GM10266 (cell line): ENCODE results near the gene ZNF302.
A peak's percentile ranks its signal among the peaks of the same experiment; 100 is the strongest.
"Not testable (repeated sequence)": the region's sequence is repeated elsewhere in the genome, so short reads cannot be mapped to it uniquely, and the experiment has no call there.

ENCODE experiments used
- DNase-seq: peaks from one replicate; pipeline ENCODE4 v3.0.0; 2012; ENCODE audit errors: extremely low spot score
- TF ChIP-seq, protein P1 (sequence below): IDR thresholded peaks from 2 replicates; pipeline ENCODE4 v1.5.1; 2012; ENCODE audit warnings: mild to moderate bottlenecking, low read depth; ENCODE audit not compliant: control insufficient read depth, insufficient read depth; ENCODE audit errors: missing control alignments

Gene ZNF302

DNA sequence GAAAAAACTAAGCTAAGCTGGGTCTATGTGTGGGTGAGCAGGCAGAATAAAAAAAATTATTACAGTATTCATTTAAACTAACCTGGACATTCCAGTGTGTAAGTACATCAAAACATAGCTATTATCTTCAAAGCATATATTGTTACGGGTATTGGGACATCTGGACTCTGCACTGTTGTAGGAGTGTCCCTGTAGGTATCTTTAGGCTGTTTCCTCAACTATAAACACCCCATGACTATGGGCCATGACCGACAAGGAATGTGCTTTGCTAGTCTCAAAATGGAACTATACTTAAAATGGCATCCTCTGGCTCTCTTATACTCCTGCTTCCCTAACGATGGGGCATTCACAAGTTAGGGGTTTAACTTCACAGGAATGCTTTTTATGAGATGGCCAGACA is 3.9 kb upstream of the ZNF302 start:
- TF ChIP-seq, protein P1, sequence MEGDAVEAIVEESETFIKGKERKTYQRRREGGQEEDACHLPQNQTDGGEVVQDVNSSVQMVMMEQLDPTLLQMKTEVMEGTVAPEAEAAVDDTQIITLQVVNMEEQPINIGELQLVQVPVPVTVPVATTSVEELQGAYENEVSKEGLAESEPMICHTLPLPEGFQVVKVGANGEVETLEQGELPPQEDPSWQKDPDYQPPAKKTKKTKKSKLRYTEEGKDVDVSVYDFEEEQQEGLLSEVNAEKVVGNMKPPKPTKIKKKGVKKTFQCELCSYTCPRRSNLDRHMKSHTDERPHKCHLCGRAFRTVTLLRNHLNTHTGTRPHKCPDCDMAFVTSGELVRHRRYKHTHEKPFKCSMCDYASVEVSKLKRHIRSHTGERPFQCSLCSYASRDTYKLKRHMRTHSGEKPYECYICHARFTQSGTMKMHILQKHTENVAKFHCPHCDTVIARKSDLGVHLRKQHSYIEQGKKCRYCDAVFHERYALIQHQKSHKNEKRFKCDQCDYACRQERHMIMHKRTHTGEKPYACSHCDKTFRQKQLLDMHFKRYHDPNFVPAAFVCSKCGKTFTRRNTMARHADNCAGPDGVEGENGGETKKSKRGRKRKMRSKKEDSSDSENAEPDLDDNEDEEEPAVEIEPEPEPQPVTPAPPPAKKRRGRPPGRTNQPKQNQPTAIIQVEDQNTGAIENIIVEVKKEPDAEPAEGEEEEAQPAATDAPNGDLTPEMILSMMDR = no peak

DNA sequence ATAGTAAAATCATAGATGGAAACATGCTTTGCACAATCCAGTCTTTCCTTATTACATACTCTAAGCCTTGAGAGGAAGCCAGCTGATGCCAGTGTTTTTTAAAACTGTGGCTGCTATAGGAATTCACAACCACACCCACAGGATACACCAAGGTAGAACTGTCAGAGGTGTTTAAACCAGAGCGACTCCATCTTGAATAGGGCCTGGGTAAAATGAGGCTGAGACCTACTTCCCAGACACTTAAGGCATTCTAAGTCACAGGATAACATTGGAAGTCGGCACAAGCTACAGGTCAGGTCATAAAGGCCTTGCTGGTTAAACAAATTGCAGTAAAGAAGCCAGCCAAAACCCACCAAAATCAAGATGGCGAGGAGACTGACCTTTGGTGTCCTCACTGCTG is 2.2 kb upstream of the ZNF302 start:
- no peak for DNase-seq
- TF ChIP-seq, protein P1 = no peak

More for the DNA sequence above, 3.9 kb upstream of the ZNF302 start:
- DNase-seq = no peak

DNA sequence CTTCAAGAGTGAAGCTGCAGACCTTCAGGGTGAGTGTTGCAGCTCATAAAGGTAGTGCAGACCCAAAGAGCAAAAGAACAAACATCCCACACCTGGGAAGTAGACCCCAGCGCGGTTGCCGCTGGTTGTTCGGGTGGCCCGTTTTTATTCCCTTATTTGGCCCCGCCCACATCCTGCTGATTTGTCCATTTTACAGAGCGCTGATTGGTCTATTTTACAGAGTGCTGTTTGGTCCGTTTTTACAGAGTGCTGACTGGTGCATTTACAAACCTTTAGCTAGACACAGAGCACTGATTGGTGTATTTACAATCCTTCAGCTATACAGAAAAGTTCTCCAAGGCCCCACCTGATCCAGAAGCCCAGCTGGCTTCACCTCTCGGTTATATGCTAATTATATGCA is 1.6 kb upstream of the ZNF302 start:
- no peak for DNase-seq
- TF ChIP-seq, protein P1 = no peak

DNA sequence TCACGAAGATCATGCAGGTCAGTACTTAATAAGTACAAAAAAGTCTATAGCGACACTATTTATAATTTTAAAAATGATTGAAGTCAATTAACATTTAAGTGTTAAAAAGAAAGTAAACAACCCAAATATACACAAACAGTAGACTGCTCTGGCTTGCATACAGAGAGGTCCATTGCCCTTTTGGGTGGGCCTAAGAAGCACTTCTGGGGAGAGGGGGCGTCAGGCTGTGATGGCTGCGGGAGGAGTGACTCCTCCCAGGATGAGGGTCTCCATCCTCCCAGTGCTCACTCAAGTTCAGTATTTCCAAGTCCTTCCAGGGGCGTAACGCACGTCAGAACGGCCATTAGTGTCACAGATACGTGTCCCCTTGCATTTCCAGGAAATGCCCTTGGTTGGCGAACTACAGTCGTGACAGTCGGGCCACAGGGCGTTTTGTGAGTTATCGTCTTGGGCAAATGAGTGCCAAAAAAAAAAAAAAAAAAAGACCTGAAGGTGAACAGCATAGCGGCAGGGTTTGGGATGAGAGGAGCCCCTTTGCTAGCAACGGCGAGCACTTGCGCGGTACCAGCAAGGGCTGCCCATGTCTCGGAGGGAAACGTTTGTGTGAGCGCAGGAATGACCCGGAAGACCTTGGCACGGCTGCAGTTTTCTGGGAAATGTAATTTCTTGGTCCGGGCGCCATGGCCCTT is 637 bp upstream of the ZNF302 start, which contains the start of gene SCGB2B2:
TSS of gene SCGB2B2 (minus strand) at position 463 of the 689 bp plus-strand sequence. CDS start 82,596 bp downstream, outside the sequence.
- TF ChIP-seq, protein P1 = peak; percentile 3

DNA sequence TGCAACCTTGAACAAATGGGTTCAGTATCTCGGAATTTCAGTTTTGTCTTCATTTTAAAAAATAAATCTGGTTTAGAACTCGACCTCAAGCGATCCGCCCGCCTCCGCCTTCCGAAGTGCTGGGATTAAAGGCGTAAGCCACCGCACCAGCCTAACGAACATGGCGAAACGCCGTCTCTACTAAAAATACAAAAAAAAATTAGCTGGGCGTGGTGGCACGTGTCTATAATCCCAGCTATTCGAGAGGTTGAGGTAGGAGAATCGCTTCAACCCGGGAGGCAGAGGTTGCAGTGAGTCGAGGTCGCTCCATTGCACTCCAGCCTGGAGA is 571 bp downstream of the ZNF302 start:
- no peak for DNase-seq
- TF ChIP-seq, protein P1 = no peak

More for the DNA sequence above, 637 bp upstream of the ZNF302 start, which contains the start of gene SCGB2B2:
- DNase-seq = peak; percentile 51

DNA sequence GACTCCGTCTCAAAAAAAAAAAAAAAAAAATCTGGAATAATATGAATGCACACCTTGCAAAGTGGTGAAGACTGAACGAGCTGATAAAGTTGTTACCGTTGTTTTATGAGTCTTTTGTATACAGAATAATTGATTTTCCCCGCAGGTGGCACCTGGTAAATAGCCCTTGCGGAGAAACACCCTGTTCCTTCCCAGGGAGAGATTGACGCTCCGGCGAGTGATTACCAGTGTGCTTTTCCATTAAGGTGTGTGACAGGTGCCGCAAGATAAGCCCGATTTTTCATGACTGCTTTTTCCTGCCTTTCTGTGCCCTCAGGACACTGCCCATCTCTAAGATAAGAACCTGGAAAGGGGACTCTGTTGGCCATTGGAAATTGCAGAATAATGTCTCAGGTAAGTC is 943 bp downstream of the ZNF302 start:
- DNase-seq = no peak
- TF ChIP-seq, protein P1 = no peak

DNA sequence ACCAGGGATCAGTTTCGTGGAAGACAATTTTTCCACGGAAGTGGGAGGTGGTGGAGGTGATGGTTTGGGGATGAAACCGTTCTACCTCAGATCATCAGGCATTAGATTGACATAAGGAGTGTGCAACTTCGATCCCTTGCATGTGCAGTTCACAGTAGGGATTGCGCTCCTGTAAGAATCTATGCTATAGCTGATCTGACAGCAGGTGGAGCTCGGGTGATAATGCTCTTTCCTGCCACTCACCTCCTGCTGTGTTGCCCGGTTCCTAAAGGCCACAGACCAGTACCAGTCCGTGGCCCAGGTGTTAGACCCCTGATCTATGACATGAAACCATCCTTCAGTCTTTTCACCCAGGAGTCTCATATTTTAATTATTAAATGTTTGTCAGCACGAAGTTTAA is 4.0 kb downstream of the ZNF302 start:
- TF ChIP-seq, protein P1 = no peak
- DNase-seq = no peak

DNA sequence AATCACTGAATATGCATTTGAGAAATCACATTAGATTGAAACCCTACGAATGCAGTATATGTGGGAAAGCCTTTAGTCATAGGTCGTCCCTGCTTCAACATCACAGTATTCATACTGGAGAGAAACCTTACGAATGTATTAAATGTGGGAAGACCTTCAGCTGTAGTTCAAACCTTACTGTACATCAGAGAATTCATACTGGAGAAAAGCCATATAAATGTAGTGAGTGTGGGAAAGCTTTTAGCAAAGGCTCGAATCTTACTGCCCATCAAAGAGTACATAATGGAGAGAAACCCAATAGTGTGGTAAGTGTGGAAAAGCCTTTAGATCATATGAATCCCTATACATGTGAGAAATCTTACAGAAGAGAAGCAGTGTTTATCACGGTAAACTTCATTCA is 7.8 kb downstream of the ZNF302 start:
- DNase-seq = not testable (repeated sequence)
